GM23248 (cell line): Measurements from ENCODE around the gene TANGO6. TPM values are rescaled to one million over a fixed set of nuclear protein-coding genes. Genes with fewer than 3 reads are reported as not detected.

ENCODE experiments used
- DNase-seq: peaks from one replicate; pipeline ENCODE4 v3.0.0-alpha.2; 2015
- H2AFZ ChIP-seq: fragments of 200-600 bp; sonication (generic); 2 replicates; pipeline ENCODE4 v1.6.1; 2016; ENCODE audit warnings: antibody characterized with exemption
- H3F3A ChIP-seq: fragments of 200-600 bp; sonication (generic); 2 replicates; pipeline ENCODE4 v1.6.1; 2016; ENCODE audit warnings: mild to moderate bottlenecking, antibody characterized with exemption, mixed run types; ENCODE audit not compliant: insufficient read depth
- H3K27ac ChIP-seq: fragments of 200-600 bp; sonication (generic); 2 replicates; pipeline ENCODE4 v1.5.1; 2016; ENCODE audit warnings: mild to moderate bottlenecking
- H3K27me3 ChIP-seq: fragments of 200-600 bp; sonication (generic); replicated peaks from 2 replicates; pipeline ENCODE4 v1.6.1; 2016; ENCODE audit warnings: mild to moderate bottlenecking; ENCODE audit not compliant: insufficient read depth
- H3K36me3 ChIP-seq: fragments of 200-600 bp; sonication (generic); 2 replicates; pipeline ENCODE4 v1.6.1; 2016; ENCODE audit warnings: low read depth, mild to moderate bottlenecking
- H3K4me1 ChIP-seq: fragments of 200-600 bp; sonication (generic); 2 replicates; pipeline ENCODE4 v1.6.1; 2016; ENCODE audit warnings: mild to moderate bottlenecking; ENCODE audit not compliant: insufficient read depth
- H3K4me2 ChIP-seq: fragments of 200-600 bp; sonication (generic); one replicate; pipeline ENCODE4 v1.6.1; 2016; ENCODE audit warnings: mild to moderate bottlenecking; ENCODE audit not compliant: unreplicated experiment
- H3K4me3 ChIP-seq: fragments of 200-600 bp; sonication (generic); 2 replicates; pipeline ENCODE4 v1.5.1; 2016; ENCODE audit warnings: mild to moderate bottlenecking
- H3K79me2 ChIP-seq: fragments of 200-600 bp; sonication (generic); 2 replicates; pipeline ENCODE4 v1.6.1; 2016; ENCODE audit warnings: mild to moderate bottlenecking; ENCODE audit not compliant: insufficient read depth
- H3K9ac ChIP-seq: fragments of 200-600 bp; sonication (generic); 2 replicates; pipeline ENCODE4 v1.6.1; 2016; ENCODE audit warnings: mild to moderate bottlenecking
- H3K9me2 ChIP-seq: fragments of 200-600 bp; sonication (generic); 2 replicates; pipeline ENCODE4 v1.6.1; 2016; ENCODE audit warnings: mixed run types, mild to moderate bottlenecking, moderate library complexity; ENCODE audit not compliant: insufficient read depth
- H3K9me3 ChIP-seq: fragments of 200-600 bp; sonication (generic); one replicate; pipeline ENCODE4 v1.6.1; 2017; ENCODE audit warnings: low read depth
- H4K20me1 ChIP-seq: fragments of 200-600 bp; sonication (generic); 2 replicates; pipeline ENCODE4 v1.6.0; 2016; ENCODE audit not compliant: insufficient read depth
- EZH2 ChIP-seq: fragments of 200-600 bp; sonication (generic); IDR thresholded peaks from 2 replicates; pipeline ENCODE4 v1.6.1; 2018; ENCODE audit warnings: antibody characterized with exemption, mild to moderate bottlenecking; ENCODE audit not compliant: insufficient read depth, poor library complexity, severe bottlenecking
- EZH2phosphoT487 ChIP-seq: fragments of 200-600 bp; sonication (generic); IDR thresholded peaks from 2 replicates; pipeline ENCODE4 v1.6.1; 2018; ENCODE audit warnings: antibody characterized with exemption, moderate library complexity, mild to moderate bottlenecking, low read depth; ENCODE audit not compliant: insufficient read depth
- WGBS, 2 experiments: methylation state at CpG; one replicate each; pipeline ENCODE4 v1.1.6; 2015 to 2017; ENCODE audit warnings: low lambda C conversion rate in 2 of 2, low coverage in 1 of 2; ENCODE audit errors: missing lambda C conversion rate in 2 of 2; 5-methylcytosine and 5-hydroxymethylcytosine counted together
- in situ Hi-C: fragments of 300-500 bp; cut with MboI; formaldehyde crosslinking; loops from 2 replicates; pipeline ENCODE4 v1.15.0; 2020
- polyA plus RNA-seq: library from polyadenylated mRNA; unstranded; fragments of >200 nt; fragmentation: Nextera tagmentation; extraction: Ambion mirVana; gene quantifications from 2 replicates; pipeline ENCODE4 v1.2.1, GENCODE V29; 2016
- total RNA-seq: library from RNA; depleted of rRNA; stranded (reverse); fragments of >200 nt; shearing (Covaris generic); gene quantifications from 2 replicates; pipeline ENCODE4 v1.2.3, GENCODE V29; 2014

Gene TANGO6
- total and polyA plus RNA-seq, 2 experiments from 2014 or later, result 7.8 to 12.8 TPM

- DNase-seq, result no peak
- no peak overlapping the region for H2AFZ ChIP-seq
- peaks cover 5% of the 10 kb centered on the region for H3K4me1 ChIP-seq
- no peak overlapping the region for H3K4me2 ChIP-seq
- no peaks in the 10 kb centered on the region for H3K79me2 ChIP-seq
- TF ChIP-seq EZH2 (no peak), EZH2phosphoT487 (no peak)
- no peak overlapping the region for H3K9ac ChIP-seq
- WGBS, 2 experiments, result 97% methylated on average over 12 of the region's 12 CpGs
- in situ Hi-C loops, result no loop called here
- peaks cover 13% of the 10 kb centered on the region for H3F3A ChIP-seq
- H4K20me1 ChIP-seq, result no peaks in the 10 kb centered on the region
- H3K4me3 ChIP-seq, result no peak overlapping the region
- peaks cover 2% of the 10 kb centered on the region; the same call in 1 of the 2 replicates for H3K36me3 ChIP-seq
- no peaks in the 10 kb centered on the region for H3K9me2 ChIP-seq
- H3K9me3 ChIP-seq, result no peaks in the 10 kb centered on the region
- no peaks in the 10 kb centered on the region for H3K27me3 ChIP-seq
- H3K27ac ChIP-seq, result no peak overlapping the region
Observed at GRCh38 chr16:69036399-69037091, 193.2 kb downstream of the TANGO6 start.

- Histone ChIP-seq H3K27ac (no peak overlapping the region), H3K9ac (no peak overlapping the region), H2AFZ (no peak overlapping the region), H3K4me1 (peaks cover 5% of the 10 kb centered on the region), H3K9me2 (no peaks in the 10 kb centered on the region), H3K36me3 (peaks cover 9% of the 10 kb centered on the region; the same call in 1 of the 2 replicates), H3K9me3 (no peaks in the 10 kb centered on the region), H3K27me3 (no peaks in the 10 kb centered on the region), H4K20me1 (no peaks in the 10 kb centered on the region), H3F3A (peaks cover 13% of the 10 kb centered on the region), H3K4me3 (no peak overlapping the region), H3K4me2 (no peak overlapping the region), H3K79me2 (no peaks in the 10 kb centered on the region)
- no peak for TF ChIP-seq EZH2phosphoT487
- TF ChIP-seq EZH2, result no peak
- in situ Hi-C loops, result no loop called here
- 97 to 98% methylated on average over 6 of the region's 6 CpGs for WGBS, 2 experiments
- DNase-seq, result no peak
Observed at GRCh38 chr16:69037373-69038160, 194.2 kb downstream of the TANGO6 start.

- 90 to 93% methylated on average over 4 of the region's 4 CpGs for WGBS, 2 experiments
- H3K4me1 ChIP-seq, result peaks cover 5% of the 10 kb centered on the region
- H3K27ac ChIP-seq, result no peak overlapping the region
- TF ChIP-seq EZH2phosphoT487 (no peak), EZH2 (no peak)
- no peak overlapping the region for H3K4me3 ChIP-seq
- no peak for DNase-seq
- no peaks in the 10 kb centered on the region for H3K79me2 ChIP-seq
- H3K36me3 ChIP-seq, result peaks cover 9% of the 10 kb centered on the region; the same call in 1 of the 2 replicates
- H3K9me2 ChIP-seq, result no peaks in the 10 kb centered on the region
- in situ Hi-C loops, result no loop called here
- H3F3A ChIP-seq, result peaks cover 13% of the 10 kb centered on the region
- no peaks in the 10 kb centered on the region for H3K9me3 ChIP-seq
- no peak overlapping the region for H2AFZ ChIP-seq
- H4K20me1 ChIP-seq, result no peaks in the 10 kb centered on the region
- no peak overlapping the region for H3K9ac ChIP-seq
- H3K4me2 ChIP-seq, result no peak overlapping the region
- H3K27me3 ChIP-seq, result no peaks in the 10 kb centered on the region
Observed at GRCh38 chr16:69039333-69039941, 196.1 kb downstream of the TANGO6 start.

- Histone ChIP-seq H3K9me2 (no peaks in the 10 kb centered on the region), H4K20me1 (no peaks in the 10 kb centered on the region), H3K4me3 (no peak overlapping the region), H2AFZ (no peak overlapping the region), H3F3A (peaks cover 13% of the 10 kb centered on the region), H3K4me2 (no peak overlapping the region), H3K36me3 (peaks cover 9% of the 10 kb centered on the region; the same call in 1 of the 2 replicates), H3K9ac (no peak overlapping the region), H3K27ac (no peak overlapping the region), H3K9me3 (no peaks in the 10 kb centered on the region), H3K4me1 (peaks cover 5% of the 10 kb centered on the region), H3K79me2 (no peaks in the 10 kb centered on the region), H3K27me3 (no peaks in the 10 kb centered on the region)
- TF ChIP-seq EZH2phosphoT487, result no peak
- no peak for TF ChIP-seq EZH2
- peak; percentile 68 for DNase-seq
- WGBS, 2 experiments, result 94 to 98% methylated on average over 6 of the region's 6 CpGs
- in situ Hi-C loops, result no loop called here
Observed at GRCh38 chr16:69040144-69040909, 197.0 kb downstream of the TANGO6 start.
